Motor neuron (in vitro differentiated cells): Measurements from ENCODE around the gene WHRN. TPM values are rescaled to one million over a fixed set of nuclear protein-coding genes. Genes with fewer than 3 reads are reported as not detected.

Source experiments
- ATAC-seq, 8 experiments: fragments of 200-7000 bp; cut with Tn5 transposase; replicated peaks in 6 of 8; 2 replicates each; pipeline ENCODE4 v1.8.0; 2021; ENCODE audit warnings: mild to moderate bottlenecking in 8 of 8, moderate library complexity in 8 of 8
- H3K27ac ChIP-seq, 2 donors: fragments of 250-450 bp; sonication (Bioruptor Pico); 2 replicates each; pipeline ENCODE4 v1.9.0; 2021; ENCODE audit warnings: antibody characterized with exemption in 2 of 2, mild to moderate bottlenecking in 2 of 2, moderate library complexity in 1 of 2
- H3K4me1 ChIP-seq, 2 donors: fragments of 250-450 bp; sonication (Bioruptor Pico); replicated peaks in 1 of 2; 2 replicates each; pipeline ENCODE4 v1.6.1; 2021; ENCODE audit warnings: antibody characterized with exemption in 2 of 2, mild to moderate bottlenecking in 2 of 2, moderate library complexity in 1 of 2
- H3K4me3 ChIP-seq, 5 donors: fragments of 250-450 bp; sonication (Bioruptor Pico); 2 replicates each; pipeline ENCODE4 v1.9.0; 2021; ENCODE audit warnings: antibody characterized with exemption in 5 of 5, mild to moderate bottlenecking in 5 of 5, moderate library complexity in 4 of 5
- WGBS, 10 experiments: fragments of 450-650 bp; shearing (Covaris generic); methylation state at CpG; one replicate each; pipeline ENCODE4 v1.0.0; 2022; 5-methylcytosine and 5-hydroxymethylcytosine counted together
- in situ Hi-C, 9 experiments: fragments of 400-800 bp; cut with MboI; loops; one replicate each; pipeline ENCODE4 v1.15.0; 2021; ENCODE audit warnings: low sequenced_read_pairs in 9 of 9, low pct_unique_long_range_greater_than_20kb in 2 of 9; ENCODE audit not compliant: unreplicated experiment in 9 of 9
- total RNA-seq, 8 experiments: library from RNA; unstranded; fragments of 300-600 nt; gene quantifications; 2 replicates each; pipeline versions ENCODE4 v1.2.3 to v1.2.4, GENCODE V29; 2022

WHRN gene
- total RNA-seq, 8 experiments from 2014 or later = 4.2 to 13.5 (median 6.9) TPM

GRCh38 chr9:114414346-114414745 is 90.9 kb downstream of the WHRN start:
- in situ Hi-C loops = loop anchor here in 2 of 9 experiments (25.0 kb wide), 4 partner anchors 223 to 1098 kb away; no protein-coding TSS in a partner anchor
- Histone ChIP-seq H3K4me3 (no peak overlapping the region), H3K27ac (no peak overlapping the region), H3K4me1 (peaks cover 27 to 28% of the 10 kb centered on the region in 2 donors)
- WGBS, 10 experiments = 60% methylated on average over 1 of the region's 2 CpGs; no CpG with 5 or more reads in 8 of the 10 experiments
- ATAC-seq = peak in 1 of 8 experiments; percentile 6

DNA sequence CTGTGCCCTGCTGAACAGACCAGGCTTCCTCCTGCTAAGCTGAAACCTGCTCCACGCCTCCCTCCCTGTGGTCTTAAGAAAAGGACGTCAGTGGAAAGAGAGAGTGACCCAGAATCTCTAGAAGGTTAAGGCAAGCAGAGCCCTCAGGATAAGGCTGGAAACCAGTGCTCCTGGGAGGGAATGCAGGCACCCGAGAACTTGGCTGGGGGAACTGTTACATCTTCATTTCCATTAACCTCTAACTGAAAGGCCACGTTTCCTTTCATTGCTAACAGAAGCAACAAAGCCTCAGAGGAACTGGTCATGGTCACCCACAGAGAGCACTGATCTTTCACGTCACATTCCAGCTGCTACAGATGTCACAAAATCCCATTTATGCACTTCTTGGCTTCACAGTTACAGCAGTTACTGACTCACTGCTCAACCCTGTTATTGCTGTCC is 91.4 kb downstream of the WHRN start:
- Histone ChIP-seq H3K4me1 (peaks cover 27 to 33% of the 10 kb centered on the region in 2 donors), H3K4me3 (no peak overlapping the region), H3K27ac (no peak overlapping the region)
- 21 to 62% (median 28%) methylated on average over 2 to 4 of the region's 5 CpGs; no CpG with 5 or more reads in 2 of the 10 experiments for WGBS, 10 experiments
- in situ Hi-C loops = loop anchor here in 2 of 9 experiments (25.0 kb wide), 4 partner anchors 223 to 1098 kb away; no protein-coding TSS in a partner anchor
- ATAC-seq = peak in 7 of 8 experiments; percentile 21 to 65 (median 46)

GRCh38 chr9:114412048-114412683 is 93.1 kb downstream of the WHRN start:
- in situ Hi-C loops = loop anchor here in 2 of 9 experiments (25.0 kb wide), 4 partner anchors 225 to 1100 kb away; no protein-coding TSS in a partner anchor
- Histone ChIP-seq H3K4me1 (peaks cover 21 to 35% of the 10 kb centered on the region in 2 donors), H3K4me3 (no peak overlapping the region), H3K27ac (no peak overlapping the region)
- ATAC-seq = no peak
- 70 to 100% (median 85%) methylated on average over 1 to 3 of the region's 12 CpGs; no CpG with 5 or more reads in 4 of the 10 experiments for WGBS, 10 experiments

GRCh38 chr9:114411452-114411851 is 93.8 kb downstream of the WHRN start:
- H3K4me3 ChIP-seq = no peak overlapping the region
- WGBS, 10 experiments = 88% methylated on average over 4 of the region's 6 CpGs; no CpG with 5 or more reads in 9 of the 10 experiments
- H3K27ac ChIP-seq = no peak overlapping the region
- H3K4me1 ChIP-seq = peaks cover 15 to 28% of the 10 kb centered on the region in 2 donors
- no peak for ATAC-seq
- in situ Hi-C loops = loop anchor here in 2 of 9 experiments (25.0 kb wide), 4 partner anchors 226 to 1101 kb away; no protein-coding TSS in a partner anchor

- no peak overlapping the region for H3K27ac ChIP-seq
- no peak for ATAC-seq
- in situ Hi-C loops = loop anchor here in 2 of 9 experiments (25.0 kb wide), 4 partner anchors 226 to 1101 kb away; no protein-coding TSS in a partner anchor
- peaks cover 10 to 28% of the 10 kb centered on the region in 2 donors for H3K4me1 ChIP-seq
- H3K4me3 ChIP-seq = no peak overlapping the region
- 81 to 100% (median 83%) methylated on average over 1 to 5 of the region's 8 CpGs; no CpG with 5 or more reads in 4 of the 10 experiments for WGBS, 10 experiments
These were observed 94.4 kb downstream of the WHRN start for GRCh38 chr9:114410910-114411309.

DNA sequence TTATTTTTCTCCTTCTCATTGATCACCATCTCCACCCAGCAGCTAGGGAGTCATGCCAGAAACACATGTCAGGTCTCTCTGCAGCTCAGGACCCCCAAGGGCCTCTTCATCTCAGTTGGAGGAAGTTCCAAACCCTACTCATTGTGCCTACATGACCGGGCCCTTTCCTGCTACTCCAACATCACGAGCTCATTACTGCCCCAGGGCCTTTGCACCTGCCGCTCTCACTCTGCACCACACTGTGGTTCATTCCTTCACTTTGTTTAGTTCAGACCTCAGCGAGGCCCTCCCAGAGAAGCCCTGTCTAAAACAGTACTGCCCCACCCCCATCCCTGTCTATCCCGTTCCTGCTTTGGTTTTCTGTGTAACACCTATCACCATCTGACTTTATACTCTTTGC is 95.4 kb downstream of the WHRN start:
- no peak for ATAC-seq
- Histone ChIP-seq H3K27ac (no peak overlapping the region), H3K4me3 (no peak overlapping the region), H3K4me1 (peaks cover 8 to 28% of the 10 kb centered on the region in 2 donors)
- in situ Hi-C loops = loop anchor here in 2 of 9 experiments (10.0 to 25.0 kb wide), 5 partner anchors 227 to 1102 kb away; no protein-coding TSS in a partner anchor
- WGBS, 10 experiments = 36 to 83% (median 75%) methylated on average over 1 to 5 of the region's 5 CpGs; no CpG with 5 or more reads in 2 of the 10 experiments

DNA sequence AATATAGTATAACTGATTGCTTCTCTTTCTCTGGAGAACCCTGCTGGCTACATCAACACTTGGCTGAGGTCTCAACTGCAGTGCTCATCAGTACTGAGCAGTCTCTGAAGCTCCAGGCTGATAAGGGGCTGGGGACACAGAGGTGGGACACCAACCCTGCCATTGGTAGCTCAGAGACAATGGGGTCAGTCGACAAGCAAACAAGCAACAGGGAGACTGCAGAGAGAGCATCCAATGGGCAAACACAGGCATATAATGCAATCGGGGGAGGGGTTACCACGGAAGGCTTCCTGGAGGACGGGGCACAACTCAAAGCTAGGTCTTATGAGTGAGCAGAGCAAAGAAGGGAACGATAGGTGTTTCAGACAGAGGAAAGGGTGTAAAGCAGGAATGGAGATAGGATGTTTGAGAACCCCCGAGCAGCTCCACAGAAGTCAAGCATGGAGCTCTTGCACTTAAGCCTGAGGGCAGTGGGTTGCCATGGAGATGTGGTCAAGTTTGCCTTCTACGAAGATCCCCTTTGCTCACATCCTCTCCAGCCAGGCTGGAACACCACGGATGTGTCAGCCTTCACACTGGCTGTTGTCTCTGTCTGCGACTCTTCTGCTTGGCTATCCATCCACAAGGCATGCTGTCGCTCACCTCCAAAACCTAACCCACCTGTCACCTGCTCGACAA is 96.0 kb downstream of the WHRN start:
- WGBS, 10 experiments = 20 to 76% (median 70%) methylated on average over 1 to 7 of the region's 11 CpGs; no CpG with 5 or more reads in 3 of the 10 experiments
- H3K4me3 ChIP-seq = no peak overlapping the region
- peak in 1 of 8 experiments; percentile 8 for ATAC-seq
- H3K27ac ChIP-seq = no peak overlapping the region
- in situ Hi-C loops = loop anchor here in 2 of 9 experiments (10.0 to 25.0 kb wide), 5 partner anchors 228 to 1103 kb away; no protein-coding TSS in a partner anchor
- peaks cover 8 to 24% of the 10 kb centered on the region in 2 donors for H3K4me1 ChIP-seq

GRCh38 chr9:114408645-114409044 is 96.6 kb downstream of the WHRN start:
- Histone ChIP-seq H3K27ac (no peak overlapping the region), H3K4me1 (peaks cover 4 to 18% of the 10 kb centered on the region in 2 donors), H3K4me3 (no peak overlapping the region)
- peak in 6 of 8 experiments; percentile 50 to 72 (median 66) for ATAC-seq
- in situ Hi-C loops = loop anchor here in 2 of 9 experiments (10.0 to 25.0 kb wide), 5 partner anchors 229 to 1104 kb away; no protein-coding TSS in a partner anchor
- WGBS, 10 experiments = 38 to 90% (median 60%) methylated on average over 1 to 5 of the region's 7 CpGs; no CpG with 5 or more reads in 4 of the 10 experiments

DNA sequence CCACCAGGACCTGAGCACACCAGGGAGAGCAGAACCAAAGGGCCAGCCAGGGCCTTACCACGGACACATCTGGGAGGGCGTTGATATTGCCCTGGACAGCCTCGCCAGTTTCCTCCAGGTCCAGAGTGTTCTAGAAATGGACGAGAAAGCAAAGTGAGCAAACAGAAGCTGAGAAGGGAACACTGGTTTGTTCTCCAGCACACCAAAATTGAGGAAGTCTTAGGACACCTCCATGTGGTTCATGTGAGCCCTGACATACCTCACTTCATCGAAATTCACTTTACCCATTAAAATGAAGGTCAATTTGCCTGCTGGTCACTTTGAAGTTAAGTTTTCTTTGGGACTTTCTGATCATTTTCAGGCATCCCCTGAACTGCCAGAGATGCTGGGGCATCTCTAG is 97.4 kb downstream of the WHRN start:
- in situ Hi-C loops = loop anchor here in 2 of 9 experiments (10.0 to 25.0 kb wide), 5 partner anchors 229 to 1104 kb away; no protein-coding TSS in a partner anchor
- 86 to 100% (median 100%) methylated on average over 1 to 2 of the region's 5 CpGs; no CpG with 5 or more reads in 6 of the 10 experiments for WGBS, 10 experiments
- no peak overlapping the region for H3K4me3 ChIP-seq
- ATAC-seq = no peak
- H3K27ac ChIP-seq = no peak overlapping the region
- H3K4me1 ChIP-seq = peaks cover 0 to 13% of the 10 kb centered on the region in 2 donors

- WGBS, 10 experiments = 60 to 100% methylated on average over 1 to 3 of the region's 13 CpGs; no CpG with 5 or more reads in 8 of the 10 experiments
- ATAC-seq = no peak
- Histone ChIP-seq H3K4me3 (no peak overlapping the region), H3K27ac (no peak overlapping the region), H3K4me1 (peaks cover 0 to 13% of the 10 kb centered on the region in 2 donors)
- in situ Hi-C loops = loop anchor here in 2 of 9 experiments (10.0 to 25.0 kb wide), 5 partner anchors 231 to 1106 kb away; no protein-coding TSS in a partner anchor
These were observed 98.8 kb downstream of the WHRN start for GRCh38 chr9:114406441-114406840.

GRCh38 chr9:114405294-114406034 is 99.8 kb downstream of the WHRN start:
- H3K4me3 ChIP-seq = no peak overlapping the region
- 0 to 100% (median 64%) methylated on average over 1 to 6 of the region's 15 CpGs; no CpG with 5 or more reads in 3 of the 10 experiments for WGBS, 10 experiments
- peak; percentile 85 to 97 (median 92) for ATAC-seq
- in situ Hi-C loops = loop anchor here in 2 of 9 experiments (10.0 to 25.0 kb wide), 5 partner anchors 232 to 1107 kb away; no protein-coding TSS in a partner anchor
- no peak overlapping the region for H3K27ac ChIP-seq
- H3K4me1 ChIP-seq = peaks cover 0 to 13% of the 10 kb centered on the region in 2 donors

- H3K4me1 ChIP-seq = peaks cover 0 to 12% of the 10 kb centered on the region in 2 donors
- no peak overlapping the region for H3K4me3 ChIP-seq
- no peak overlapping the region for H3K27ac ChIP-seq
- ATAC-seq = no peak
- in situ Hi-C loops = loop anchor here in 2 of 9 experiments (10.0 to 25.0 kb wide), 5 partner anchors 233 to 1108 kb away; no protein-coding TSS in a partner anchor
- 69 to 100% (median 90%) methylated on average over 1 to 2 of the region's 2 CpGs; no CpG with 5 or more reads in 4 of the 10 experiments for WGBS, 10 experiments
These were observed 100.7 kb downstream of the WHRN start for GRCh38 chr9:114404531-114404930.
